IMR-90 (cell line): ENCODE measurements around the gene SVIL.
A peak's percentile ranks its signal among the peaks of the same experiment; 100 is the strongest.

Experiments
- BHLHE40 ChIP-seq: fragments of 150-350 bp; IDR thresholded peaks from 2 replicates; pipeline ENCODE4 v1.6.1; 2016; ENCODE audit warnings: mild to moderate bottlenecking, low read depth, low read length
- CEBPB ChIP-seq: IDR thresholded peaks from 2 replicates; pipeline ENCODE4 v1.6.1; 2012; ENCODE audit warnings: low read depth, low read length, improper control_type of control experiment
- CTCF ChIP-seq: conservative IDR thresholded peaks from 2 replicates; pipeline ENCODE4 v1.5.1; 2012; ENCODE audit warnings: mild to moderate bottlenecking, low read depth, low read length, improper control_type of control experiment
- FOS ChIP-seq: fragments of 150-350 bp; IDR thresholded peaks from 2 replicates; pipeline ENCODE4 v1.6.1; 2016; ENCODE audit warnings: low read depth, low read length
- MAFK ChIP-seq: IDR thresholded peaks from 2 replicates; pipeline ENCODE4 v1.6.1; 2012; ENCODE audit warnings: low read depth, low read length, improper control_type of control experiment
- MAZ ChIP-seq: IDR thresholded peaks from 2 replicates; pipeline ENCODE4 v1.6.1; 2012; ENCODE audit warnings: low read depth, mild to moderate bottlenecking, low read length, improper control_type of control experiment, moderate library complexity, borderline replicate concordance
- MXI1 ChIP-seq: IDR thresholded peaks from 2 replicates; pipeline ENCODE4 v1.6.1; 2012; ENCODE audit warnings: low read depth, mild to moderate bottlenecking, low read length, moderate library complexity, borderline replicate concordance
- POLR2A ChIP-seq: IDR thresholded peaks from 2 replicates; pipeline ENCODE4 v1.6.1; 2012; ENCODE audit warnings: mild to moderate bottlenecking, low read depth, low read length
- RAD21 ChIP-seq: IDR thresholded peaks from 2 replicates; pipeline ENCODE4 v1.6.1; 2012; ENCODE audit warnings: low read length, improper control_type of control experiment
- RFX5 ChIP-seq: IDR thresholded peaks from 2 replicates; pipeline ENCODE4 v1.8.0; 2012; ENCODE audit warnings: low read depth, mild to moderate bottlenecking, low read length, moderate library complexity
- TF ChIP-seq, protein P1 (sequence below): fragments of 150-350 bp; IDR thresholded peaks from 2 replicates; pipeline ENCODE4 v1.6.1; 2016; ENCODE audit warnings: low read depth, mild to moderate bottlenecking, low read length, moderate library complexity, borderline replicate concordance
- TF ChIP-seq, protein P2 (sequence below): fragments of 150-350 bp; IDR thresholded peaks from 2 replicates; pipeline ENCODE4 v1.6.1; 2017; ENCODE audit warnings: mild to moderate bottlenecking, antibody characterized with exemption, low read length, low read depth

- TF ChIP-seq, protein P1, sequence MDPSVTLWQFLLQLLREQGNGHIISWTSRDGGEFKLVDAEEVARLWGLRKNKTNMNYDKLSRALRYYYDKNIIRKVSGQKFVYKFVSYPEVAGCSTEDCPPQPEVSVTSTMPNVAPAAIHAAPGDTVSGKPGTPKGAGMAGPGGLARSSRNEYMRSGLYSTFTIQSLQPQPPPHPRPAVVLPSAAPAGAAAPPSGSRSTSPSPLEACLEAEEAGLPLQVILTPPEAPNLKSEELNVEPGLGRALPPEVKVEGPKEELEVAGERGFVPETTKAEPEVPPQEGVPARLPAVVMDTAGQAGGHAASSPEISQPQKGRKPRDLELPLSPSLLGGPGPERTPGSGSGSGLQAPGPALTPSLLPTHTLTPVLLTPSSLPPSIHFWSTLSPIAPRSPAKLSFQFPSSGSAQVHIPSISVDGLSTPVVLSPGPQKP: no peak
- no peak for TF ChIP-seq CTCF
- TF ChIP-seq RFX5: no peak
- no peak for TF ChIP-seq MAFK
- no peak for TF ChIP-seq POLR2A
- peak; percentile 91 for TF ChIP-seq FOS
- TF ChIP-seq RAD21: no peak
- TF ChIP-seq MAZ: no peak
- peak; percentile 69; the same call in 1 of the 2 replicates for TF ChIP-seq CEBPB
- no peak for TF ChIP-seq MXI1
- peak; percentile 70; the same call in 1 of the 2 replicates for TF ChIP-seq BHLHE40
- TF ChIP-seq, protein P2, sequence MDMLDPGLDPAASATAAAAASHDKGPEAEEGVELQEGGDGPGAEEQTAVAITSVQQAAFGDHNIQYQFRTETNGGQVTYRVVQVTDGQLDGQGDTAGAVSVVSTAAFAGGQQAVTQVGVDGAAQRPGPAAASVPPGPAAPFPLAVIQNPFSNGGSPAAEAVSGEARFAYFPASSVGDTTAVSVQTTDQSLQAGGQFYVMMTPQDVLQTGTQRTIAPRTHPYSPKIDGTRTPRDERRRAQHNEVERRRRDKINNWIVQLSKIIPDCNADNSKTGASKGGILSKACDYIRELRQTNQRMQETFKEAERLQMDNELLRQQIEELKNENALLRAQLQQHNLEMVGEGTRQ: no peak
Observed at GRCh38 chr10:29471544-29471859, 163.3 kb downstream of the SVIL start.
